HUES64 (cell line): ENCODE results near the gene GRWD1.

ENCODE experiments used
- H3K27ac ChIP-seq: 2 replicates; pipeline ENCODE4 v1.7.0; 2013; ENCODE audit warnings: low read depth, low read length, inconsistent platforms
- H3K27me3 ChIP-seq: 2 replicates; pipeline ENCODE4 v1.6.1; 2013; ENCODE audit warnings: mild to moderate bottlenecking, low read length; ENCODE audit not compliant: insufficient read depth
- H3K36me3 ChIP-seq: 2 replicates; pipeline ENCODE4 v1.6.1; 2013; ENCODE audit warnings: mild to moderate bottlenecking, low read length; ENCODE audit not compliant: insufficient read depth
- H3K4me1 ChIP-seq: 2 replicates; pipeline ENCODE4 v1.6.1; 2013; ENCODE audit warnings: mild to moderate bottlenecking, low read length, moderate library complexity; ENCODE audit not compliant: insufficient read depth
- H3K4me3 ChIP-seq: 2 replicates; pipeline ENCODE4 v1.5.1; 2013; ENCODE audit warnings: mild to moderate bottlenecking, low read length, moderate library complexity
- H3K9ac ChIP-seq: 2 replicates; pipeline ENCODE4 v1.6.1; 2013; ENCODE audit warnings: mild to moderate bottlenecking, low read depth, low read length
- H3K9me3 ChIP-seq: 2 replicates; pipeline ENCODE4 v1.6.1; 2013; ENCODE audit warnings: low read depth, low read length; ENCODE audit not compliant: insufficient read depth
- WGBS: fragments of 150-250, 120-280 bp; methylation state at CpG from one replicate; pipeline ENCODE4 v1.1.7; 2013; ENCODE audit warnings: missing lambda C conversion rate; 5-methylcytosine and 5-hydroxymethylcytosine counted together

GRWD1 gene

GRCh38 chr19:48461982-48462655, 16.3 kb downstream of the GRWD1 start:
- Histone ChIP-seq H3K9me3 (no peaks in the 10 kb centered on the region), H3K4me3 (no peak overlapping the region), H3K9ac (no peak overlapping the region), H3K4me1 (no peaks in the 10 kb centered on the region), H3K27me3 (no peaks in the 10 kb centered on the region), H3K36me3 (peaks cover 13% of the 10 kb centered on the region), H3K27ac (no peak overlapping the region)
- 90% methylated on average over 62 of the region's 62 CpGs for WGBS

GRCh38 chr19:48465215-48465614, 19.4 kb downstream of the GRWD1 start:
- WGBS: 82% methylated on average over 1 of the region's 1 CpG
- no peaks in the 10 kb centered on the region for H3K27me3 ChIP-seq
- no peak overlapping the region for H3K27ac ChIP-seq
- 0 out of 2 replicates have a peak, but pooled peaks cover 2% of the 10 kb centered on the region for H3K36me3 ChIP-seq
- no peak overlapping the region for H3K4me3 ChIP-seq
- H3K4me1 ChIP-seq: no peaks in the 10 kb centered on the region
- no peak overlapping the region for H3K9ac ChIP-seq
- no peaks in the 10 kb centered on the region for H3K9me3 ChIP-seq

GRCh38 chr19:48466561-48467325, 21.0 kb downstream of the GRWD1 start:
- Histone ChIP-seq H3K9ac (no peak overlapping the region), H3K4me3 (no peak overlapping the region), H3K27ac (no peak overlapping the region), H3K36me3 (peaks cover 15% of the 10 kb centered on the region), H3K27me3 (no peaks in the 10 kb centered on the region), H3K9me3 (no peaks in the 10 kb centered on the region), H3K4me1 (no peaks in the 10 kb centered on the region)
- 80% methylated on average over 16 of the region's 16 CpGs for WGBS

- H3K36me3 ChIP-seq: peaks cover 35% of the 10 kb centered on the region
These were observed 23.0 kb downstream of the GRWD1 start for GRCh38 chr19:48468772-48469288.

GRCh38 chr19:48469289-48469881, 23.6 kb downstream of the GRWD1 start, which contains the start of gene CYTH2:
Gene CYTH2 (plus strand): TSS chr19:48469369. CDS start chr19:48469508, 139 bp downstream.
- Histone ChIP-seq H3K36me3 (peaks cover 41% of the 10 kb centered on the region), H3K4me1 (no peaks in the 10 kb centered on the region), H3K9me3 (no peaks in the 10 kb centered on the region), H3K27ac (peak within 1 kb of the TSS; percentile 100), H3K27me3 (no peaks in the 10 kb centered on the region), H3K9ac (peak within 1 kb of the TSS; percentile 99), H3K4me3 (peak within 1 kb of the TSS; percentile 90)
- under 1% methylated on average over 62 of the region's 66 CpGs for WGBS

More at GRCh38 chr19:48468772-48469288, 23.0 kb downstream of the GRWD1 start:
- H3K4me3 ChIP-seq: peak overlapping the region; percentile 90
- no peaks in the 10 kb centered on the region for H3K27me3 ChIP-seq
- WGBS: under 1% methylated on average over 36 of the region's 36 CpGs
- peak overlapping the region; percentile 100 for H3K27ac ChIP-seq
- H3K9me3 ChIP-seq: no peaks in the 10 kb centered on the region
- no peaks in the 10 kb centered on the region for H3K4me1 ChIP-seq
- peak overlapping the region; percentile 99 for H3K9ac ChIP-seq

- Histone ChIP-seq H3K9me3 (no peaks in the 10 kb centered on the region), H3K27ac (peak overlapping the region; percentile 100; the same call in 1 of the 2 replicates), H3K36me3 (peaks cover 48% of the 10 kb centered on the region), H3K9ac (peak overlapping the region; percentile 66), H3K4me1 (no peaks in the 10 kb centered on the region), H3K4me3 (peak overlapping the region; percentile 90), H3K27me3 (no peaks in the 10 kb centered on the region)
- WGBS: 73% methylated on average over 20 of the region's 20 CpGs
These were observed 24.3 kb downstream of the GRWD1 start for GRCh38 chr19:48469934-48470680.

- Histone ChIP-seq H3K27ac (no peak overlapping the region), H3K36me3 (peaks cover 56% of the 10 kb centered on the region), H3K27me3 (no peaks in the 10 kb centered on the region), H3K4me3 (no peak overlapping the region), H3K4me1 (no peaks in the 10 kb centered on the region), H3K9ac (no peak overlapping the region), H3K9me3 (no peaks in the 10 kb centered on the region)
- WGBS: 97% methylated on average over 10 of the region's 10 CpGs
These were observed 25.1 kb downstream of the GRWD1 start for GRCh38 chr19:48470856-48471255.

GRCh38 chr19:48471836-48472235, 26.1 kb downstream of the GRWD1 start:
- H3K4me1 ChIP-seq: no peaks in the 10 kb centered on the region
- H3K27ac ChIP-seq: no peak overlapping the region
- H3K9me3 ChIP-seq: no peaks in the 10 kb centered on the region
- 93% methylated on average over 4 of the region's 4 CpGs for WGBS
- no peak overlapping the region for H3K4me3 ChIP-seq
- H3K9ac ChIP-seq: no peak overlapping the region
- H3K27me3 ChIP-seq: no peaks in the 10 kb centered on the region
- peaks cover 64% of the 10 kb centered on the region for H3K36me3 ChIP-seq

- Histone ChIP-seq H3K27ac (no peak overlapping the region), H3K9me3 (no peaks in the 10 kb centered on the region), H3K4me1 (no peaks in the 10 kb centered on the region), H3K27me3 (no peaks in the 10 kb centered on the region), H3K36me3 (peaks cover 76% of the 10 kb centered on the region), H3K9ac (no peak overlapping the region), H3K4me3 (no peak overlapping the region)
- WGBS: 93% methylated on average over 14 of the region's 14 CpGs
These were observed 27.6 kb downstream of the GRWD1 start for GRCh38 chr19:48473161-48473966.

GRCh38 chr19:48474084-48474592, 28.4 kb downstream of the GRWD1 start:
- no peak overlapping the region for H3K27ac ChIP-seq
- H3K4me1 ChIP-seq: no peaks in the 10 kb centered on the region
- no peaks in the 10 kb centered on the region for H3K27me3 ChIP-seq
- no peak overlapping the region for H3K9ac ChIP-seq
- WGBS: 95% methylated on average over 16 of the region's 16 CpGs
- no peak overlapping the region for H3K4me3 ChIP-seq
- peaks cover 80% of the 10 kb centered on the region for H3K36me3 ChIP-seq
- H3K9me3 ChIP-seq: no peaks in the 10 kb centered on the region
